HG03342 (cell line): ENCODE measurements around the gene UNC13A.

ENCODE experiments used
- ATAC-seq: cut with Tn5 transposase; IDR thresholded peaks from one replicate; pipeline ENCODE4 v1.9.1; 2021; ENCODE audit warnings: mild to moderate bottlenecking, moderate library complexity; ENCODE audit not compliant: unreplicated experiment

Gene UNC13A

GRCh38 chr19:17673937-17674799, 14.0 kb downstream of the UNC13A start:
- no peak for ATAC-seq

GRCh38 chr19:17671906-17672305, 16.2 kb downstream of the UNC13A start:
- no peak for ATAC-seq

GRCh38 chr19:17669419-17669818, 18.7 kb downstream of the UNC13A start:
- no peak for ATAC-seq

- ATAC-seq: no peak
Observed at GRCh38 chr19:17665058-17665457, 23.1 kb downstream of the UNC13A start.

GRCh38 chr19:17659996-17660395, 28.2 kb downstream of the UNC13A start:
- ATAC-seq: no peak

- ATAC-seq: no peak
Observed at GRCh38 chr19:17658666-17659065, 29.5 kb downstream of the UNC13A start.

GRCh38 chr19:17658240-17658639, 29.9 kb downstream of the UNC13A start:
- ATAC-seq: no peak

- no peak for ATAC-seq
Observed at GRCh38 chr19:17656970-17657369, 31.2 kb downstream of the UNC13A start.

GRCh38 chr19:17655751-17656472, 32.2 kb downstream of the UNC13A start:
- ATAC-seq: no peak

- no peak for ATAC-seq
Observed at GRCh38 chr19:17654993-17655392, 33.2 kb downstream of the UNC13A start.

GRCh38 chr19:17652627-17653026, 35.5 kb downstream of the UNC13A start:
- no peak for ATAC-seq

- no peak for ATAC-seq
Observed at GRCh38 chr19:17648786-17649185, 39.4 kb downstream of the UNC13A start.

- no peak for ATAC-seq
Observed at GRCh38 chr19:17648097-17648660, 40.0 kb downstream of the UNC13A start.

- no peak for ATAC-seq
Observed at GRCh38 chr19:17647071-17648020, 40.8 kb downstream of the UNC13A start.

GRCh38 chr19:17646441-17646840, 41.7 kb downstream of the UNC13A start:
- no peak for ATAC-seq

- ATAC-seq: no peak
Observed at GRCh38 chr19:17645339-17645963, 42.7 kb downstream of the UNC13A start.

GRCh38 chr19:17642656-17643055, 45.5 kb downstream of the UNC13A start:
- ATAC-seq: no peak

- no peak for ATAC-seq
Observed at GRCh38 chr19:17641846-17642245, 46.3 kb downstream of the UNC13A start.

GRCh38 chr19:17641181-17641580, 47.0 kb downstream of the UNC13A start:
- ATAC-seq: no peak

GRCh38 chr19:17633700-17634099, 54.5 kb downstream of the UNC13A start:
- ATAC-seq: no peak
